Loucy (cell line): Measurements from ENCODE around the gene ADCY2.

Experiments used
- CTCF ChIP-seq: fragments of 200-600 bp; sonication (generic); conservative IDR thresholded peaks from 2 replicates; pipeline ENCODE4 v1.5.1; 2014; ENCODE audit warnings: mild to moderate bottlenecking, antibody characterized with exemption, low read length
- EZH2phosphoT487 ChIP-seq: fragments of 200-600 bp; IDR thresholded peaks from 2 replicates; pipeline ENCODE4 v1.6.1; 2018; ENCODE audit warnings: antibody characterized with exemption, mild to moderate bottlenecking, moderate library complexity, borderline replicate concordance

GRCh38 chr5:7705261-7705660 lies 309.3 kb downstream of the ADCY2 start:
- TF ChIP-seq CTCF: no peak
- TF ChIP-seq EZH2phosphoT487: no peak
